Measurements from ENCODE around the gene PTPN4. TPM values are rescaled to one million over a fixed set of nuclear protein-coding genes. Genes with fewer than 3 reads are reported as not detected.

PTPN4 gene
- total and polyA plus RNA-seq, 9 of the 15 experiments (the other 6 are each of a cell fraction or from before 2014, with no cell fraction given) = 5.0 to 32.8 (median 27.3) TPM

- no peak for FAIRE-seq
- no TSS peak for BruUV-seq (replicated peaks)
- Histone ChIP-seq H3K9ac (ENCODE audit: insufficient read depth in 1 of 2, low read depth in 2 of 2, low read length in 2 of 2) (no peak overlapping the region), H2AFZ (ENCODE audit: low read depth, low read length) (no peak overlapping the region), H3K27ac (ENCODE audit: extremely low read depth, low read depth, low read length) (no peak overlapping the region), H3K4me1 (replicated peaks in 1 of 2; ENCODE audit: control insufficient read depth in 2 of 2, insufficient read depth in 2 of 2, low read length in 2 of 2) (no peaks in the 10 kb centered on the region), H3K27me3 (ENCODE audit: control insufficient read depth in 2 of 2, insufficient read depth in 2 of 2, low read length in 2 of 2) (no peaks in the 10 kb centered on the region), H3K79me2 (ENCODE audit: control insufficient read depth, insufficient read depth, low read length) (no peaks in the 10 kb centered on the region), H4K20me1 (replicated peaks; ENCODE audit: control insufficient read depth, insufficient read depth, low read length) (no peaks in the 10 kb centered on the region), H3K4me2 (ENCODE audit: insufficient read depth, low read length) (no peak overlapping the region), H3K4me3 (no peak overlapping the region), H3K9me1 (ENCODE audit: control insufficient read depth, insufficient read depth, low read length) (no peaks in the 10 kb centered on the region), H3K36me3 (ENCODE audit: control insufficient read depth, insufficient read depth, low read length) (peaks cover 5% of the 10 kb centered on the region; the same call in 1 of the 3 replicates), H3K9me3 (replicated peaks; ENCODE audit: control insufficient read depth, insufficient read depth, low read depth, low read length) (no peaks in the 10 kb centered on the region)
- TF ChIP-seq NUFIP1 (IDR thresholded peaks at IDR 0.05; ENCODE audit: partially characterized antibody) (no peak), FOXJ3 (CRISPR knock-in tag; IDR thresholded peaks at IDR 0.05) (no peak), CREB5 (CRISPR knock-in tag; IDR thresholded peaks at IDR 0.05) (no peak)
- ChIA-PET POLR2A (no interaction called here), CTCF (ENCODE audit: low intra/inter-chr PET ratio) (no interaction called here)
- ATAC-seq = no peak
- DNase-seq (ENCODE audit: extremely low read depth in 1 of 4, low spot score in 3 of 4) = no peak
- in situ Hi-C loops (cut with MboI) (no loop called here), intact Hi-C loops (cut with micrococcal nuclease) (no loop called here)
These were observed 222.2 kb downstream of the PTPN4 start for GRCh38 chr2:119981896-119982295.

DNA sequence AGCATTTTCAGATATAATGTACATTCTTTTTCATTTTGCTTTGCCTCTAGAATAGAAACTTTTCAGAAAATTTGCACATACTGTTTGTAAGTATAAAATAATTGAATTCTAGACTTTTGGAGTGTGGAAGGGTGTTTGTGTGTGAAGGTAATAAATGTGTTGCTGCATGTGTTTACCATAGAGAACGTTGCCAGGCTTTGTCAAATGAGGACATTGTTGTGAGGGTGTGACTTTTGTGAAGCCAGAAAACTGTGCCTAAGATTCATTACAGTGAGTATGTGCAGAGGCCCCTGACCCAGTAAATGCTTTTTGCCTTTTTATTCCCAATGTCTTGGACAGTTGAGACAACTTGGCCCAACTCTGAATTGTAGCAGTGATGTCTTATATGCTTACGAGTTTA is 222.8 kb downstream of the PTPN4 start:
- TF ChIP-seq MEIS2 (IDR thresholded peaks at IDR 0.05; ENCODE audit: partially characterized antibody) (no peak), NFE2L1 (tag; IDR thresholded peaks at IDR 0.05; ENCODE audit: borderline replicate concordance, low read depth) (no peak)
- TF ChIP-seq, protein P1, sequence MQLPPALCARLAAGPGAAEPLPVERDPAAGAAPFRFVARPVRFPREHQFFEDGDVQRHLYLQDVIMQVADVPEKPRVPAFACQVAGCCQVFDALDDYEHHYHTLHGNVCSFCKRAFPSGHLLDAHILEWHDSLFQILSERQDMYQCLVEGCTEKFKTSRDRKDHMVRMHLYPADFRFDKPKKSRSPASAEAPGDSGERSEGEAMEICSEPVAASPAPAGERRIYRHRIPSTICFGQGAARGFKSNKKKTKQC (CRISPR knock-in tag; IDR thresholded peaks at IDR 0.05) = no peak
- H3K27ac ChIP-seq (ENCODE audit: extremely low read depth, low read depth, low read length) = no peak overlapping the region
- no TSS peak for BruUV-seq (replicated peaks)
- no peaks in the 10 kb centered on the region for H3K4me1 ChIP-seq (replicated peaks in 1 of 2; ENCODE audit: control insufficient read depth in 2 of 2, insufficient read depth in 2 of 2, low read length in 2 of 2)
- H2AFZ ChIP-seq (ENCODE audit: low read depth, low read length) = no peak overlapping the region
- H3K79me2 ChIP-seq (ENCODE audit: control insufficient read depth, insufficient read depth, low read length) = no peaks in the 10 kb centered on the region
- in situ Hi-C loops (cut with MboI) = no loop called here
- intact Hi-C loops (cut with micrococcal nuclease) = no loop called here
- no peaks in the 10 kb centered on the region for H3K9me1 ChIP-seq (ENCODE audit: control insufficient read depth, insufficient read depth, low read length)
- POLR2A ChIA-PET = interaction anchor here (1.6 kb wide), 1 partner anchor 12 kb away, joined by 3 read pairs; no protein-coding TSS in a partner anchor
- H4K20me1 ChIP-seq (replicated peaks; ENCODE audit: control insufficient read depth, insufficient read depth, low read length) = no peaks in the 10 kb centered on the region
- ATAC-seq = no peak
- no peaks in the 10 kb centered on the region for H3K27me3 ChIP-seq (ENCODE audit: control insufficient read depth in 2 of 2, insufficient read depth in 2 of 2, low read length in 2 of 2)
- DNase-seq (ENCODE audit: extremely low read depth in 1 of 4, low spot score in 3 of 4) = no peak
- H3K4me2 ChIP-seq (ENCODE audit: insufficient read depth, low read length) = no peak overlapping the region
- peaks cover 1% of the 10 kb centered on the region; the same call in 1 of the 3 replicates for H3K36me3 ChIP-seq (ENCODE audit: control insufficient read depth, insufficient read depth, low read length)
- FAIRE-seq = no peak
- WGBS (ENCODE audit: insufficient coverage, low coverage, missing lambda C conversion rate) = 55% methylated on average over 2 of the region's 2 CpGs
- H3K9ac ChIP-seq (ENCODE audit: insufficient read depth in 1 of 2, low read depth in 2 of 2, low read length in 2 of 2) = no peak overlapping the region
- H3K4me3 ChIP-seq = no peak overlapping the region
- no peaks in the 10 kb centered on the region for H3K9me3 ChIP-seq (replicated peaks; ENCODE audit: control insufficient read depth, insufficient read depth, low read depth, low read length)
- CTCF ChIA-PET (ENCODE audit: low intra/inter-chr PET ratio) = no interaction called here

All from K562 (cell line).